Measurements from ENCODE around the gene SLC48A1. TPM values are rescaled to one million over a fixed set of nuclear protein-coding genes. Genes with fewer than 3 reads are reported as not detected.
A peak's percentile ranks its signal among the peaks of the same experiment; 100 is the strongest.
"Not testable (repeated sequence)": the region's sequence is repeated elsewhere in the genome, so short reads cannot be mapped to it uniquely, and the experiment has no call there.

Gene SLC48A1
- total RNA-seq, 4 donors from 2014 or later = 18.9 to 35.4 (median 25.4) TPM

DNA sequence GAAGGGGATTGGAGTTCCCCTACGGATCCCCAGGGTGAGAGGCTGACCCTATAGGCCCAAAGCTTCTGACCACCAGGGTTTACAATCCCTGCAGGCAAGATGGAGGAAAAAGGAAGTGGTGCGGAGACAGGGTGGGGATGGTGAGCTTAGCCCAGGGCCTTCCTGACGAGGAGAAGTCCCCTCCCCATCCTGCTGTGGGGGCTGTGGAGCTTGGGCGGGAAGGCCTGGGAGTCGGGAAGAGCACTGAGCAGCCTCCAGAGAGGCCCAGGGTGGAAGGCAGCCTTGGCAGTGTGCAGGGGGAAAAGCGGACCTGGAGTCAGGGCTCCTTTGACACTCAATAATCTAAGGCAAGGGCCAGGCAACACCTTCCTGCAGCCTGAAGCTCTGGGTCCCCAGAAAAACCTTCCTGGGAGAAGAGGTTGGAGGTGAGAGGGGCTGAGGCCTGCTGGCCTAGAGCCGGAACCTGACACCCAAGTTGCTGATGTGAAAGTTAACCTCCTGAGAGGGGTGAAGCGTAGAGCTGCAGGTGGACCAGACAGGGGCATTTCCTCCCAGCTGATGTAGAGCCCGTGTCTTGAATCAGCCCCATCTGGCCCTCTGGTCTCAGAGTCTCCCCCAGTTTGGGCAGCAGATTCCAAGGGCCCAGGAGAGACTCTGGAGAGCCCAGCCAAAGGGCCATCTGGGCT is 40.6 kb downstream of the SLC48A1 start:
- 30 to 59% methylated on average over 6 to 8 of the region's 9 CpGs for WGBS, 2 donors
- Histone ChIP-seq H3K27me3 (no peaks in the 10 kb centered on the region), H3K4me1 (peaks cover 91 to 100% (median 95%) of the 10 kb centered on the region in 3 donors), H3K36me3 (no peaks in the 10 kb centered on the region), H3K4me3 (peak overlapping the region; percentile 26 to 63 (median 49)), H3K27ac (peak overlapping the region; percentile 86 to 99 (median 98)), H3K9me3 (no peaks in the 10 kb centered on the region)
- TF ChIP-seq POLR2A (IDR thresholded peaks at IDR 0.05) = no peak
- TF ChIP-seq, protein P1, sequence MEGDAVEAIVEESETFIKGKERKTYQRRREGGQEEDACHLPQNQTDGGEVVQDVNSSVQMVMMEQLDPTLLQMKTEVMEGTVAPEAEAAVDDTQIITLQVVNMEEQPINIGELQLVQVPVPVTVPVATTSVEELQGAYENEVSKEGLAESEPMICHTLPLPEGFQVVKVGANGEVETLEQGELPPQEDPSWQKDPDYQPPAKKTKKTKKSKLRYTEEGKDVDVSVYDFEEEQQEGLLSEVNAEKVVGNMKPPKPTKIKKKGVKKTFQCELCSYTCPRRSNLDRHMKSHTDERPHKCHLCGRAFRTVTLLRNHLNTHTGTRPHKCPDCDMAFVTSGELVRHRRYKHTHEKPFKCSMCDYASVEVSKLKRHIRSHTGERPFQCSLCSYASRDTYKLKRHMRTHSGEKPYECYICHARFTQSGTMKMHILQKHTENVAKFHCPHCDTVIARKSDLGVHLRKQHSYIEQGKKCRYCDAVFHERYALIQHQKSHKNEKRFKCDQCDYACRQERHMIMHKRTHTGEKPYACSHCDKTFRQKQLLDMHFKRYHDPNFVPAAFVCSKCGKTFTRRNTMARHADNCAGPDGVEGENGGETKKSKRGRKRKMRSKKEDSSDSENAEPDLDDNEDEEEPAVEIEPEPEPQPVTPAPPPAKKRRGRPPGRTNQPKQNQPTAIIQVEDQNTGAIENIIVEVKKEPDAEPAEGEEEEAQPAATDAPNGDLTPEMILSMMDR (IDR thresholded peaks at IDR 0.05) = no peak
- no peak for DNase-seq
- intact Hi-C loops (cut with DNase I) = no loop called here

DNA sequence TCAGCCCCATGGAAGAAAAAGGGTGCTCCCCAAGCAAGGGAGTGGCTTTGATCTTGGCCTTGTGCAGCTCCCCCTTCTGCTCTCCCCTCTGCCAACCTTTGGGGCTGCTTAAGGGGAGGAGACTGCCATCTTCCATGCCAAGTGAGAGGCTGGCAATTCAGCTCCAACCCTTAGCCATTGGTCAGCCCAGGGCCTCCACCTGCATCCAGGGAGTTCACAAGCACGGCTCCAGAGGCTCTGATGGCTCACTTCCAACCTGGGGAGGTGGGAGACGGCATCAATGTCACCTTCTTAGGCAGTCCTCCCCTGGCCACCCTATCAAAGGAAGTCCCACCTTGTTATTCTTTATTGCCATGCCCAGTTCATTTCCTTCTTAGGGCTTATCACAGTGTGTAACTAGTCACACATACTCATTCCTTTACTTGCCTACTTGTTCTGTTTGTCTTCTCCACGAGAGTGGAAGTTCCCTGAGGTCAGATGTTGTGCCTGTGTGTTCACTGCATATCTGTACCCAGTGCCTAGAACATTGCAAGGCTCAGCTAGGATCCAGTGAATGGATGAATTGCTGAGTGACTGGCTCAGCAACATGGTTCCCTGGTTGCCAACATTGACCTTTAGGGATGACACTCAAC is 41.6 kb downstream of the SLC48A1 start:
- Histone ChIP-seq H3K4me3 (peak overlapping the region in 1 of 4 donors; percentile 63), H3K4me1 (peaks cover 85 to 97% (median 86%) of the 10 kb centered on the region in 3 donors), H3K36me3 (no peaks in the 10 kb centered on the region), H3K27me3 (no peaks in the 10 kb centered on the region), H3K9me3 (no peaks in the 10 kb centered on the region), H3K27ac (peak overlapping the region; percentile 86 to 99 (median 98))
- no peak for DNase-seq
- WGBS, 2 donors = 52 to 57% methylated on average over 3 of the region's 3 CpGs
- intact Hi-C loops (cut with DNase I) = no loop called here
- TF ChIP-seq, protein P1 (IDR thresholded peaks at IDR 0.05) = no peak
- TF ChIP-seq POLR2A (IDR thresholded peaks at IDR 0.05) = no peak

DNA sequence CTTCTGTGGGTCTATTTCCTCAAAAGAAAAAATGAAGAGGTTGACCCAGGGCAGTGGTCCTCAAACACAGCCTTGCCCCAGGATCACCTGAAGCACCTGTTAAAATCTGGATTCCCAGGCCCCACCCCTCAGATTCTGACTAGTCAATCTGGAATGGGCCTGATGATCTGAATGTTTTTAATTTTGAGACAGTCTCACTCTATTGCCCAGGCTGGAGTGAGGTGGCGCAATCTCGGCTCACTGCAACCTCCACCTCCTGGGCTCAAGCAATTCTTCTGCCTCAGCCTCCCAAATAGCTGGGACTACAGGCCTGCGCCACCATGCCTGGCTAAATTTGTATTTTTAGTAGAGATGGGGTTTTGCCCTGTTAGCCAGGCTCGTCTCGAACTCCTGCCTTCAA is 42.4 kb downstream of the SLC48A1 start:
- H3K4me1 ChIP-seq = peaks cover 77 to 93% (median 83%) of the 10 kb centered on the region in 3 donors
- peak overlapping the region; percentile 86 to 99 (median 98) for H3K27ac ChIP-seq
- H3K9me3 ChIP-seq; H3K36me3 ChIP-seq; intact Hi-C loops (cut with DNase I); DNase-seq; H3K4me3 ChIP-seq; H3K27me3 ChIP-seq: not testable (repeated sequence)
- 90 to 91% methylated on average over 5 of the region's 5 CpGs for WGBS, 2 donors

DNA sequence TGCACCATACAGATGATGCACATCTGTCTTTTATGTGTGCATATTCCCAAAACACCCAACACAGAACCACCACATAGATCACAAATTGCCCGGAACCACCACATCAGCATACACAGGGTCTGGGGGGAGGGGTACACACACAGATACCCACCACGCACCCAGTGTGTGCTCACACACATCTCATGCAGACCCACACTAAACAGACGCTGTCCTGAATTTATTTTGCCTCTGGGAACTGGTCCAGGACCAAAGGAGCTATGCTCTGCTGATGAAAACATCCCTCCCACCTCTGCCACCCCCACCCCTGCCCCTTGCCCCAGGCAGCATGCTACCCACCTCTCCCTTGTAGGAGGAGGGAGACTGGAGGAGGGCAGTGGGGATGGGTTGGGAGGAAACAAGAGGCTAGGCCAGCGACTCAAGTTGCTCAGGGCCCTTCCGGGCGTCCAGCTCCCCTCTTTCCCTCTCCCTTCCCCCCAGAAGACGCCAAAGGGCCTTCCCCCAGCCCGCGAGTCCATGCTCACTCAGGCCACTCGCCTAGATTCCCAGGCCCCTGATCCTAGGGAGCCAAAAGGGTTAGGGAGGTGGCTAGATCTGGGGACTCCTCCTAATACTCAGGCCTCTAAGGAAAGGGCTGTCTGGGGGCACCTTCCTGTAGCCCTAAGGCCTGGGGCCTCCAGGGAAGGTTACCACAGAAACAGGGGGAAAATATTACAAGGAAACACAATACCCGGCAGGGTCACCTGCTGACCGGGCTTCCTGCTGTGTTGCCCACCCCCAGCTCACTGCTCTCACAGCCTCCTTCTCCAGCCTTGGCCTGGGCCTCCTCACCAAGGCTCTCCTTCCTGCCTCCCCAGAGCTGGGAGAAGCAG is 43.6 kb downstream of the SLC48A1 start:
- H3K27ac ChIP-seq = peak overlapping the region; percentile 96 to 99 (median 98)
- H3K4me1 ChIP-seq = peaks cover 76 to 93% (median 84%) of the 10 kb centered on the region in 3 donors
- H3K27me3 ChIP-seq = no peaks in the 10 kb centered on the region
- peak overlapping the region in 3 of 4 donors; percentile 64 to 95 (median 77) for H3K4me3 ChIP-seq
- 41 to 47% methylated on average over 6 to 8 of the region's 12 CpGs for whole genome bisulfite sequencing, 2 donors
- no peaks in the 10 kb centered on the region for H3K36me3 ChIP-seq
- H3K9me3 ChIP-seq = no peaks in the 10 kb centered on the region
- DNase-seq = no peak
- intact Hi-C loops (cut with DNase I) = no loop called here
- no peak for TF ChIP-seq POLR2A (IDR thresholded peaks at IDR 0.05)
- TF ChIP-seq, protein P1 (IDR thresholded peaks at IDR 0.05) = no peak

DNA sequence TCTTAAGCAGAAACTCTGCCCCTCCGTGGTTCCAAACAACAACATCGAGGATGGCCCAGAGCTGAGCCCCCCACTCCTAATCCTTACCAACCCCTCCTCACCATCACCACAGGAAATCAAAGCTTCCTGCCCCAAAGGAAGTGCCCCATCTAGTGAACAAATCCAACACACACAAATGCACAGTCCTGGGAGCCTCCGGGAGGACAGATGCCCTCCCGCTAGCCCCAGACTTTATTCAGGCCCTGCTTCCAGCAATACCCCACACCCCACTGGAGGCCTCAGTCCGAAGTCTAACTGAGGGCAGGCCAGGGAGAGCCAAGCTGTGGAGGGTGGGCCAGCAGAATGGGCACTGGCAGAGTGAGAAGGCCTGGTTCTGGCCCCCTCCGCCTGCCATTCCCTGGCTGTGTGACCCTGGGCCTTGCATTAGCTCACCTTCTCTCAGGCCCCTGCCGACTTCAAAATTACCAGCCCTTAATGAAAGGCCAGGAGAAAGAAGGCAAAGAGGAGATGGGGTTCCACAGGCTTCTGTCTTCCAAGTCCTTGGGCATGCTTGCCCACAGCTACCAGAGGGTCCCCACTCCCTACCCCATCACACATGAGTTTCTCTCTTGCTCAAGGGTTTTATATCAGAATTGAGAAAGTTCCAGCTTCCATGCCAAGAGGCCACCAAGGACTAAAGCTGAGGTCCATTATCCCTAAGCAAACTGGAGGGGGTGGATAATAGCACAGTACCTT is 44.4 kb downstream of the SLC48A1 start:
- no peak for DNase-seq
- Histone ChIP-seq H3K9me3 (no peaks in the 10 kb centered on the region), H3K4me1 (peaks cover 76 to 93% (median 83%) of the 10 kb centered on the region in 3 donors), H3K27me3 (no peaks in the 10 kb centered on the region), H3K4me3 (peak overlapping the region; percentile 10 to 95 (median 70)), H3K36me3 (no peaks in the 10 kb centered on the region), H3K27ac (peak overlapping the region; percentile 96 to 99 (median 98))
- WGBS, 2 donors = 30 to 35% methylated on average over 2 to 7 of the region's 7 CpGs
- intact Hi-C loops (cut with DNase I) = no loop called here
- TF ChIP-seq, protein P1 (IDR thresholded peaks at IDR 0.05) = peak in 3 of 6 experiments; percentile 5 to 27 (median 12)
- peak in 1 of 4 donors; percentile 7 for TF ChIP-seq POLR2A (IDR thresholded peaks at IDR 0.05)
